Hepatocyte (in vitro differentiated cells): ENCODE results near the gene DNAH9. TPM values are rescaled to one million over a fixed set of nuclear protein-coding genes. Genes with fewer than 3 reads are reported as not detected.

Source experiments
- DNase-seq: peaks from one replicate; pipeline ENCODE4 v3.0.0-alpha.2; 2016; ENCODE audit warnings: low spot score
- H2AFZ ChIP-seq: fragments of 200-600 bp; sonication (generic); 2 replicates; pipeline ENCODE4 v1.6.0; 2016; ENCODE audit warnings: antibody characterized with exemption, mild to moderate bottlenecking
- H3K27ac ChIP-seq: fragments of 200-600 bp; sonication (generic); 2 replicates; pipeline ENCODE4 v1.5.1; 2016; ENCODE audit warnings: mild to moderate bottlenecking
- H3K27me3 ChIP-seq: fragments of 200-600 bp; sonication (generic); 2 replicates; pipeline ENCODE4 v1.6.1; 2016
- H3K36me3 ChIP-seq: fragments of 200-600 bp; sonication (generic); replicated peaks from 2 replicates; pipeline ENCODE4 v1.5.1; 2016; ENCODE audit warnings: low read depth; ENCODE audit not compliant: insufficient read depth
- H3K4me1 ChIP-seq: fragments of 200-600 bp; sonication (generic); 2 replicates; pipeline ENCODE4 v1.5.1; 2016; ENCODE audit warnings: mild to moderate bottlenecking, moderate library complexity; ENCODE audit not compliant: insufficient read depth
- H3K4me2 ChIP-seq: fragments of 200-600 bp; sonication (generic); 2 replicates; pipeline ENCODE4 v1.6.0; 2016
- H3K4me3 ChIP-seq: fragments of 200-600 bp; sonication (generic); 2 replicates; pipeline ENCODE4 v1.5.1; 2016; ENCODE audit warnings: mild to moderate bottlenecking
- H3K79me2 ChIP-seq: fragments of 200-600 bp; sonication (generic); 2 replicates; pipeline ENCODE4 v1.6.0; 2017; ENCODE audit warnings: mild to moderate bottlenecking
- H3K9me2 ChIP-seq: fragments of 200-600 bp; sonication (generic); replicated peaks from 2 replicates; pipeline ENCODE4 v1.6.0; 2017; ENCODE audit warnings: mild to moderate bottlenecking; ENCODE audit not compliant: insufficient read depth
- H3K9me3 ChIP-seq: fragments of 200-600 bp; sonication (generic); 2 replicates; pipeline ENCODE4 v1.5.1; 2016; ENCODE audit warnings: low read depth, mild to moderate bottlenecking
- H4K20me1 ChIP-seq: fragments of 200-600 bp; sonication (generic); 2 replicates; pipeline ENCODE4 v1.6.0; 2016; ENCODE audit warnings: mild to moderate bottlenecking; ENCODE audit not compliant: insufficient read depth, poor library complexity, severe bottlenecking
- CTCF ChIP-seq: fragments of 200-600 bp; sonication (generic); IDR thresholded peaks from 2 replicates; pipeline ENCODE4 v1.5.1; 2016; ENCODE audit warnings: antibody characterized with exemption, mild to moderate bottlenecking; ENCODE audit not compliant: poor library complexity
- EZH2 ChIP-seq: fragments of 200-600 bp; sonication (generic); IDR thresholded peaks from 2 replicates; pipeline ENCODE4 v1.6.1; 2016; ENCODE audit warnings: antibody characterized with exemption, mild to moderate bottlenecking, borderline replicate concordance
- EZH2phosphoT487 ChIP-seq: fragments of 200-600 bp; sonication (generic); IDR thresholded peaks from one replicate; pipeline ENCODE4 v1.6.1; 2018; ENCODE audit warnings: antibody characterized with exemption, mild to moderate bottlenecking, low read depth, moderate library complexity; ENCODE audit not compliant: unreplicated experiment, severe bottlenecking
- WGBS: methylation state at CpG from one replicate; pipeline ENCODE4 v1.1.6; 2016; ENCODE audit warnings: low lambda C conversion rate; ENCODE audit errors: missing lambda C conversion rate; 5-methylcytosine and 5-hydroxymethylcytosine counted together
- polyA plus RNA-seq: library from polyadenylated mRNA; unstranded; fragments of >200 nt; fragmentation: Nextera tagmentation; extraction: Ambion mirVana; gene quantifications from 2 replicates; pipeline ENCODE4 v1.2.1, GENCODE V29; 2016
- total RNA-seq: library from RNA; depleted of rRNA; stranded (reverse); fragments of >200 nt; gene quantifications from 2 replicates; pipeline ENCODE4 v1.2.3, GENCODE V29; 2014

DNAH9 gene
- total and polyA plus RNA-seq, 2 experiments from 2014 or later = 1.2 to 2.7 TPM

GRCh38 chr17:11986179-11986941 lies 388.1 kb downstream of the DNAH9 start:
- Histone ChIP-seq H4K20me1 (no peaks in the 10 kb centered on the region), H3K4me2 (peak overlapping the region; percentile 46), H2AFZ (no peak overlapping the region), H3K36me3 (no peaks in the 10 kb centered on the region), H3K27ac (no peak overlapping the region), H3K79me2 (no peaks in the 10 kb centered on the region), H3K27me3 (no peaks in the 10 kb centered on the region), H3K4me1 (peaks cover 4% of the 10 kb centered on the region), H3K4me3 (no peak overlapping the region), H3K9me3 (no peaks in the 10 kb centered on the region), H3K9me2 (no peaks in the 10 kb centered on the region)
- TF ChIP-seq EZH2 = no peak
- no peak for TF ChIP-seq CTCF
- TF ChIP-seq EZH2phosphoT487 = no peak
- 64% methylated on average over 4 of the region's 4 CpGs for WGBS
- DNase-seq = peak; percentile 14

GRCh38 chr17:11986942-11987329 lies 388.7 kb downstream of the DNAH9 start:
- peaks cover 4% of the 10 kb centered on the region for H3K4me1 ChIP-seq
- H3K27me3 ChIP-seq = no peaks in the 10 kb centered on the region
- no peaks in the 10 kb centered on the region for H3K9me3 ChIP-seq
- no peak overlapping the region for H2AFZ ChIP-seq
- DNase-seq = peak; percentile 51
- no peaks in the 10 kb centered on the region for H4K20me1 ChIP-seq
- no peaks in the 10 kb centered on the region for H3K79me2 ChIP-seq
- H3K27ac ChIP-seq = no peak overlapping the region
- H3K9me2 ChIP-seq = no peaks in the 10 kb centered on the region
- no peak overlapping the region for H3K4me3 ChIP-seq
- peak overlapping the region; percentile 46 for H3K4me2 ChIP-seq
- H3K36me3 ChIP-seq = no peaks in the 10 kb centered on the region
- TF ChIP-seq EZH2phosphoT487 (no peak), CTCF (peak; percentile 69)
- WGBS = 24% methylated on average over 5 of the region's 5 CpGs

- TF ChIP-seq CTCF (no peak), EZH2 (no peak)
- 77% methylated on average over 7 of the region's 7 CpGs for WGBS
- no peak for DNase-seq
- Histone ChIP-seq H3K9me3 (no peaks in the 10 kb centered on the region), H3K4me1 (peaks cover 4% of the 10 kb centered on the region), H3K27ac (no peak overlapping the region), H4K20me1 (no peaks in the 10 kb centered on the region), H3K9me2 (no peaks in the 10 kb centered on the region), H3K36me3 (no peaks in the 10 kb centered on the region), H3K4me3 (no peak overlapping the region), H2AFZ (no peak overlapping the region), H3K4me2 (no peak overlapping the region), H3K27me3 (no peaks in the 10 kb centered on the region), H3K79me2 (peaks cover 2% of the 10 kb centered on the region)
These were observed 392.2 kb downstream of the DNAH9 start for GRCh38 chr17:11990363-11990983.
